GM12878 (cell line): ENCODE results near the gene PCSK5. TPM values are rescaled to one million over a fixed set of nuclear protein-coding genes. Genes with fewer than 3 reads are reported as not detected.

Experiments
- ATAC-seq: fragments of 200-7000 bp; cut with Tn5 transposase; 3 replicates; pipeline ENCODE4 v1.9.1; 2020; ENCODE audit warnings: mild to moderate bottlenecking, moderate library complexity
- BruUV-seq: library from RNA; stranded (reverse); fragments of 400-500 nt; replicated peaks from 2 replicates; lab custom pipeline; 2021; lab: Mats Ljungman, UMichigan
- CTCF ChIA-PET: fragments of 300-600 bp; sonication (Branson Sonifier 250); formaldehyde crosslinking; extraction: SDS; loops from one replicate; lab custom pipeline; 2021; ENCODE audit warnings: inconsistent platforms; lab: Yijun Ruan, JAX
- POLR2A ChIA-PET: fragments of 350-600 bp; formaldehyde crosslinking; extraction: SDS; loops from one replicate; lab custom pipeline; 2021; ENCODE audit warnings: inconsistent platforms; lab: Charles Lee
- RAD21 ChIA-PET: fragments of 300-600 bp; sonication (Branson Sonifier 250); formaldehyde crosslinking; loops from one replicate; lab custom pipeline; 2023; ENCODE audit warnings: antibody characterized with exemption; ENCODE audit not compliant: unreplicated experiment; lab: Charles Lee
- SMC1A ChIA-PET: fragments of 300-600 bp; sonication (Branson Sonifier 250); formaldehyde crosslinking; loops from one replicate; lab custom pipeline; 2023; ENCODE audit not compliant: unreplicated experiment, uncharacterized antibody; lab: Charles Lee
- DNase-seq: peaks from one replicate; pipeline ENCODE4 v3.0.0-alpha.2; 2011; ENCODE audit warnings: low read depth, low spot score
- FAIRE-seq: peaks from 3 replicates; lab custom pipeline; 2011; peaks lifted over from hg19 to GRCh38; lab: Jason Lieb, UNC
- H2AFZ ChIP-seq: 2 replicates; pipeline ENCODE4 v1.6.0; 2011; ENCODE audit warnings: low read depth, low read length, control low read depth; ENCODE audit not compliant: control insufficient read depth
- H3K27ac ChIP-seq: 2 replicates; pipeline ENCODE4 v1.5.1; 2011; ENCODE audit warnings: control low read depth; ENCODE audit not compliant: control insufficient read depth, insufficient read depth
- H3K27me3 ChIP-seq, 2 experiments: replicated peaks in 1 of 2; 2 replicates each; pipeline versions ENCODE4 v1.6.0 to v1.6.1; 2011; ENCODE audit warnings: low read length in 1 of 2; ENCODE audit not compliant: control insufficient read depth in 2 of 2, insufficient read depth in 2 of 2
- H3K36me3 ChIP-seq, 2 experiments: 2 replicates each; pipeline ENCODE4 v1.5.1; 2011; ENCODE audit warnings: low read length in 1 of 2; ENCODE audit not compliant: control insufficient read depth in 2 of 2, insufficient read depth in 2 of 2
- H3K4me1 ChIP-seq: 2 replicates; pipeline ENCODE4 v1.6.1; 2011; ENCODE audit warnings: mild to moderate bottlenecking, low read length, moderate library complexity, mixed read lengths; ENCODE audit not compliant: control insufficient read depth, insufficient read depth
- H3K4me2 ChIP-seq: 2 replicates; pipeline ENCODE4 v1.6.0; 2011; ENCODE audit warnings: control low read depth; ENCODE audit not compliant: control insufficient read depth, insufficient read depth
- H3K4me3 ChIP-seq: fragments of 200-600 bp; sonication (generic); 2 replicates; pipeline ENCODE4 v1.5.1; 2016
- H3K79me2 ChIP-seq: 2 replicates; pipeline ENCODE4 v1.6.0; 2011; ENCODE audit warnings: low read length; ENCODE audit not compliant: control insufficient read depth, insufficient read depth
- H3K9ac ChIP-seq: 2 replicates; pipeline ENCODE4 v1.8.0; 2011; ENCODE audit warnings: low read length, control low read depth, mixed read lengths; ENCODE audit not compliant: control insufficient read depth, insufficient read depth
- H3K9me3 ChIP-seq: replicated peaks from 3 replicates; pipeline ENCODE4 v1.5.1; 2011; ENCODE audit warnings: mild to moderate bottlenecking, low read length; ENCODE audit not compliant: control insufficient read depth, insufficient read depth
- H4K20me1 ChIP-seq: 2 replicates; pipeline ENCODE4 v1.6.0; 2011; ENCODE audit not compliant: control insufficient read depth, insufficient read depth
- ATF2 ChIP-seq: IDR thresholded peaks from 2 replicates; pipeline ENCODE4 v1.6.1; 2012; ENCODE audit warnings: low read length, inconsistent platforms
- CHD4 ChIP-seq: fragments of 200-600 bp; sonication (generic); IDR thresholded peaks from 2 replicates; pipeline ENCODE4 v1.6.1; 2016; ENCODE audit warnings: mild to moderate bottlenecking
- EGR1 ChIP-seq, 2 experiments: IDR thresholded peaks; 1 replicate in 1 of 2; 2 replicates in 1 of 2; pipeline ENCODE4 v1.6.1; 2011 to 2012; ENCODE audit warnings: low read depth in 2 of 2, low read length in 2 of 2, borderline replicate concordance in 1 of 2, mild to moderate bottlenecking in 1 of 2, moderate library complexity in 1 of 2
- FOXM1 ChIP-seq: IDR thresholded peaks from 2 replicates; pipeline ENCODE4 v1.6.1; 2012; ENCODE audit warnings: low read depth, mild to moderate bottlenecking, inconsistent platforms, low read length, moderate library complexity
- IRF4 ChIP-seq: IDR thresholded peaks from 2 replicates; pipeline ENCODE4 v1.6.1; 2011; ENCODE audit warnings: low read depth, low read length
- LARP7 ChIP-seq: fragments of 450-650 bp; IDR thresholded peaks from 2 replicates; pipeline ENCODE4 v1.6.1; 2017; ENCODE audit warnings: mild to moderate bottlenecking
- PKNOX1 ChIP-seq: fragments of 450-650 bp; IDR thresholded peaks from 2 replicates; pipeline ENCODE4 v1.6.1; 2016; ENCODE audit warnings: mild to moderate bottlenecking
- RAD21 ChIP-seq: IDR thresholded peaks from 2 replicates; pipeline ENCODE4 v1.6.1; 2011; ENCODE audit warnings: mild to moderate bottlenecking, low read depth, low read length, moderate library complexity; ENCODE audit not compliant: insufficient read depth
- RBBP5 ChIP-seq: fragments of 200-600 bp; sonication (generic); conservative IDR thresholded peaks from 2 replicates; pipeline ENCODE4 v1.6.1; 2016
- SREBF1 ChIP-seq: IDR thresholded peaks from 2 replicates; pipeline ENCODE4 v1.6.1; 2012; ENCODE audit warnings: mild to moderate bottlenecking, low read length
- STAT1 ChIP-seq: fragments of 450-650 bp; conservative IDR thresholded peaks from 2 replicates; pipeline ENCODE4 v1.6.1; 2014; ENCODE audit warnings: antibody characterized with exemption, mild to moderate bottlenecking
- SUZ12 ChIP-seq: fragments of 200-600 bp; sonication (generic); IDR thresholded peaks from one replicate; pipeline ENCODE4 v1.6.1; 2018; ENCODE audit warnings: antibody characterized with exemption, mild to moderate bottlenecking; ENCODE audit not compliant: unreplicated experiment
- ZNF24 ChIP-seq: fragments of 450-650 bp; IDR thresholded peaks from 2 replicates; pipeline ENCODE4 v1.6.1; 2017; ENCODE audit warnings: antibody characterized with exemption, mild to moderate bottlenecking
- ZNF622 ChIP-seq: fragments of 450-650 bp; IDR thresholded peaks from 2 replicates; pipeline ENCODE4 v1.6.1; 2017; ENCODE audit warnings: mild to moderate bottlenecking, inconsistent platforms
- ZZZ3 ChIP-seq: IDR thresholded peaks from 2 replicates; pipeline ENCODE4 v1.6.1; 2011; ENCODE audit warnings: low read depth; ENCODE audit not compliant: control insufficient read depth, insufficient read length
- WGBS: methylation state at CpG from one replicate; pipeline ENCODE4 v1.1.6; 2016; ENCODE audit warnings: low lambda C conversion rate; ENCODE audit not compliant: insufficient replicate concordance, insufficient coverage; ENCODE audit errors: missing lambda C conversion rate; 5-methylcytosine and 5-hydroxymethylcytosine counted together
- in situ Hi-C: fragments of 300-500 bp; cut with MboI; formaldehyde crosslinking; loops from 9 replicates; pipeline ENCODE4 v1.14.3; 2018; ENCODE audit warnings: mixed read lengths
- intact Hi-C: fragments of 100-400 bp; cut with micrococcal nuclease; formaldehyde crosslinking; loops from one replicate; pipeline ENCODE4 v1.14.2; 2022; ENCODE audit not compliant: unreplicated experiment
- polyA plus RNA-seq, 11 experiments: library from polyadenylated mRNA; depleted of rRNA in 4 of 11; unstranded in 6 of 11; stranded (reverse) in 5 of 11; fragments of >200 nt; fragmentation: Nextera tagmentation in 4 of 11; fragmentation: Illumina TruSeq in 1 of 11; extraction: Ambion mirVana in 4 of 11; extraction: Trizol in 1 of 11; gene quantifications; 1 replicate in 1 of 11; 2 replicates in 10 of 11; pipeline versions ENCODE4 v1.2.1 to v1.2.3, GENCODE V29; 2011 to 2016; ENCODE audit warnings: inconsistent platforms in 2 of 11, missing spikeins in 2 of 11, low read depth in 1 of 11
- total RNA-seq, 4 experiments: library from RNA; depleted of rRNA in 3 of 4; stranded (reverse); fragments of >200 nt in 3 of 4; fragmentation: Illumina TruSeq in 1 of 4; extraction: Trizol in 1 of 4; gene quantifications; 2 replicates each; pipeline versions ENCODE4 v1.2.1 to v1.2.3, GENCODE V29; 2013 to 2021
- TF ChIP-seq, protein P1 (sequence below): fragments of 450-650 bp; formaldehyde crosslinking; IDR thresholded peaks from 2 replicates; pipeline ENCODE4 v1.4.0; 2022; ENCODE audit warnings: mild to moderate bottlenecking, moderate library complexity
- TF ChIP-seq, protein P2 (sequence below): fragments of 150-350 bp; IDR thresholded peaks from 2 replicates; pipeline ENCODE4 v1.6.1; 2014; ENCODE audit warnings: mild to moderate bottlenecking, low read depth, low read length

The PCSK5 gene
- total and polyA plus RNA-seq, 10 of the 15 experiments (the other 5 are each of a cell fraction or from before 2014, with no cell fraction given), result 0.01 to 0.13 (median 0.04) TPM; not detected in 3

DNA sequence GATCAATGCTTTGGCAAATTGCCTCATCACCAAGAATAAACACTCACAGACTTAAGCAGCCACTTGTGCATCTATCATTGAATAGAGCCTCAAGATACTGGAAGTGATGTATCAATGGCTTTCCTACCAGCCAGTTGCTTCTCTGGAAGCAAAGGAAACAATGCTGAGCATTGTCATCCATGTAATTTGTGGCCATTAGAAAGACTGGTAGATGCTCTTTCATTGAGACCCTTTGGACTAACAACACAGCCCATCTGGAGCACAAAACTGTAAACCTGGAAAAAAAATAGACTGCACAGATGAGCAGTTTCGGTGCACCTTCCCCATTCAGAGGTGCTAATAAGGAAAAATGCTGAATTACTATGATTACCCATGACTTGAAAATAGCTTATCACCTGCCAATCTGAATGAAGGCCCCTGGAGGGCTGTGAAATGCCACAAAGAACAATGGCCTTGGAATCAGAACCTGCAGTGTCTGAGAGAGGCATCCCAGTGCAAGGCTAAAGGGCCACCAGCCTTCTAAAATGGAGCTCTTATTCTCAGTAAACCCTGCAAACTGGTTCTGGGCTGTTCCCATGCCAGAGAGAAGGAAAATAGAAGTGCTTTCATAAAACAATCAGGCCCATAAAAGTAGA is 376.3 kb downstream of the PCSK5 start:
- in situ Hi-C loops (no loop called here), intact Hi-C loops (no loop called here)
- RAD21 ChIA-PET, result no interaction called here
- Histone ChIP-seq H3K27me3 (no peaks in the 10 kb centered on the region), H3K9me3 (no peaks in the 10 kb centered on the region), H2AFZ (no peak overlapping the region), H3K4me1 (no peaks in the 10 kb centered on the region), H3K79me2 (no peaks in the 10 kb centered on the region), H3K9ac (no peak overlapping the region), H3K36me3 (no peaks in the 10 kb centered on the region), H3K27ac (no peak overlapping the region)
- no peak for DNase-seq
- BruUV-seq, result no TSS peak
- CTCF ChIA-PET, result no interaction called here
- FAIRE-seq, result no peak
- no peak for ATAC-seq
- 0% methylated on average over 1 of the region's 1 CpG for WGBS
- SMC1A ChIA-PET, result interaction anchor here (0.9 kb wide), 1 partner anchor 11 kb away, joined by 3 read pairs; no protein-coding TSS in a partner anchor
- no peak for TF ChIP-seq ZNF24
- no peak for TF ChIP-seq RAD21
- TF ChIP-seq ZNF622, result no peak
- TF ChIP-seq SUZ12, result no peak
- no peak for TF ChIP-seq ZZZ3
- TF ChIP-seq LARP7, result no peak
- no peak for TF ChIP-seq IRF4
- no peak for TF ChIP-seq FOXM1
- no peak for TF ChIP-seq SREBF1
- TF ChIP-seq, protein P1, sequence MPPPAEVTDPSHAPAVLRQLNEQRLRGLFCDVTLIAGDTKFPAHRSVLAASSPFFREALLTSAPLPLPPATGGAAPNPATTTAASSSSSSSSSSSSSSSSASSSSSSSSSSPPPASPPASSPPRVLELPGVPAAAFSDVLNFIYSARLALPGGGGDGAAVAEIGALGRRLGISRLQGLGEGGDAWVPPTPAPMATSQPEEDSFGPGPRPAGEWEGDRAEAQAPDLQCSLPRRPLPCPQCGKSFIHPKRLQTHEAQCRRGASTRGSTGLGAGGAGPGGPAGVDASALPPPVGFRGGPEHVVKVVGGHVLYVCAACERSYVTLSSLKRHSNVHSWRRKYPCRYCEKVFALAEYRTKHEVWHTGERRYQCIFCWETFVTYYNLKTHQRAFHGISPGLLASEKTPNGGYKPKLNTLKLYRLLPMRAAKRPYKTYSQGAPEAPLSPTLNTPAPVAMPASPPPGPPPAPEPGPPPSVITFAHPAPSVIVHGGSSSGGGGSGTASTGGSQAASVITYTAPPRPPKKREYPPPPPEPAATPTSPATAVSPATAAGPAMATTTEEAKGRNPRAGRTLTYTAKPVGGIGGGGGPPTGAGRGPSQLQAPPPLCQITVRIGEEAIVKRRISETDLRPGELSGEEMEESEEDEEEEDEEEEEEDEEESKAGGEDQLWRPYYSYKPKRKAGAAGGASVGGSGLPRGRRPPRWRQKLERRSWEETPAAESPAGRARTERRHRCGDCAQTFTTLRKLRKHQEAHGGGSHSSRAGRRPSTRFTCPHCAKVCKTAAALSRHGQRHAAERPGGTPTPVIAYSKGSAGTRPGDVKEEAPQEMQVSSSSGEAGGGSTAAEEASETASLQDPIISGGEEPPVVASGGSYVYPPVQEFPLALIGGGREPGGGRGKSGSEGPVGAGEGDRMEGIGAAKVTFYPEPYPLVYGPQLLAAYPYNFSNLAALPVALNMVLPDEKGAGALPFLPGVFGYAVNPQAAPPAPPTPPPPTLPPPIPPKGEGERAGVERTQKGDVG (CRISPR knock-in tag), result no peak
- TF ChIP-seq CHD4, result no peak
- no peak for TF ChIP-seq ATF2
- no peak for TF ChIP-seq EGR1 (IDR thresholded peaks at IDR 0.05; ENCODE audit: borderline replicate concordance in 1 of 2, low read depth in 2 of 2, low read length in 2 of 2)
- TF ChIP-seq STAT1, result no peak
- TF ChIP-seq PKNOX1, result no peak
- TF ChIP-seq RBBP5, result no peak
- TF ChIP-seq, protein P2, sequence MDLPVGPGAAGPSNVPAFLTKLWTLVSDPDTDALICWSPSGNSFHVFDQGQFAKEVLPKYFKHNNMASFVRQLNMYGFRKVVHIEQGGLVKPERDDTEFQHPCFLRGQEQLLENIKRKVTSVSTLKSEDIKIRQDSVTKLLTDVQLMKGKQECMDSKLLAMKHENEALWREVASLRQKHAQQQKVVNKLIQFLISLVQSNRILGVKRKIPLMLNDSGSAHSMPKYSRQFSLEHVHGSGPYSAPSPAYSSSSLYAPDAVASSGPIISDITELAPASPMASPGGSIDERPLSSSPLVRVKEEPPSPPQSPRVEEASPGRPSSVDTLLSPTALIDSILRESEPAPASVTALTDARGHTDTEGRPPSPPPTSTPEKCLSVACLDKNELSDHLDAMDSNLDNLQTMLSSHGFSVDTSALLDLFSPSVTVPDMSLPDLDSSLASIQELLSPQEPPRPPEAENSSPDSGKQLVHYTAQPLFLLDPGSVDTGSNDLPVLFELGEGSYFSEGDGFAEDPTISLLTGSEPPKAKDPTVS, result no peak
- TF ChIP-seq, all 136 proteins: peak for 0
- Histone ChIP-seq H3K4me2 (no peak overlapping the region), H3K4me3 (no peak overlapping the region), H4K20me1 (no peaks in the 10 kb centered on the region)
- POLR2A ChIA-PET, result no interaction called here
